GM19099 (cell line): Measurements from ENCODE around the gene SEPTIN11.

Source experiments
- POLR2A ChIP-seq: IDR thresholded peaks from 3 replicates; pipeline ENCODE4 v1.6.1; 2011; ENCODE audit warnings: low read depth; ENCODE audit not compliant: insufficient read length; ENCODE audit errors: extremely low read depth

SEPTIN11 gene

DNA sequence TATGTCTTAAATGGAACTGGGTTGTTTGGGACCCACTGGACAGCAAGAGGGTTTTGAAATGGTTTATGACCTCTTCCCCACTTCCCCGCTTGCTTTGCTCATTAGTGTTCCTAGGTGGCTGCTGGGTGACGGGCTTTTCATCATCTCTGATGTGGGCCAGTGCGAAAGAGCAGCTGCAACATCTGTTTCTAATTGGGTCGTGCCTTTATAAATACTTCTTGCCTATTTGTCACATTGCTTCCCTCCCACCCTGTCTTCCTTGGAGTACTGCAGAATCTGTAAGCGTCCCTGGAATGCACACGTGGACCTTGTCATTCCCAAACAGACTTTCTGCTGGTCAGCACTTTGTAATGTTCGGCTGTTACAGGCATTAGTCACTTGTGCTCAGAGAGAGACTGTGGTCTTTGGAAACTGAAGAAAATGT, 35.2 kb downstream of the SEPTIN11 start:
- no peak for TF ChIP-seq POLR2A

DNA sequence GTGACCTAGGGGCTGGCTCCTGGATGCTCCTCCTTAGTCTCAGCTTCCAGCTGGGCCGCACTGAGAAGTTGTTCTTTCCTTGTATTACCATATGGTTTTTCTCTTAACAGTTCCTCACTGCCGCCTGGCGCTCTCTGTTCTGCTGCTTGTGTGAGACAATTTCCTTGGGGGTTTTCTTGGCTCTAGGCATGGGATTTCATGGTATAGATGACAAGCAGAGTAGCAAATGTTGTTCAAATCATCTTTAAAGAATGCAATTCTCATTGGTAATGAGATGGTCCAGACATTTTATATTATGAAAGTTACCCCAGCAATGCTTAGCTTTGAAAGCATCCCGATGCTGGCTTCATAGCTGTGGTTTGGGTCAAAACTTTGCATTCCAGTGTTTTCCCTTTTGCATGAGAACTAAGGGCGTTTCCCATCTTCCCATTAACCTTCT, 37.6 kb downstream of the SEPTIN11 start:
- TF ChIP-seq POLR2A: no peak

DNA sequence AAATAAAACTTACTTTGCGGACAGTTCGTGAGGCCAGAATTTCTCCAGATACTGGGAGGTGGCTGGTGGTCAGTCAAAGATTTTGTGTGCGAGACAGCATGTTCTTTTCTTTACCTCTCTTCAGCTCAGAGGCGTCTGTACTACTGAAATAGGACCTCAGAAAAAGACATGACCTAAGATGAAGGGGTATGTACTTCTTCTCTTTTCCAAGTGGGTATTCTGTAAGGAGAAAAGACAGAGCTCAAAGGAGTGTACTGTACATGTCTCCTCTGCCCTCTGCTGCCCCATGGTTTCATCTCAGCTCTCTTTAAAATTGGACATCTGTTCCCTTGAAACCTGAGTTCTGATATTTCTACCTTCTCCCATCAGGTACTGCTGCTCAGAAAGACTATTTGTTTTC, 38.1 kb downstream of the SEPTIN11 start:
- TF ChIP-seq POLR2A: no peak

DNA sequence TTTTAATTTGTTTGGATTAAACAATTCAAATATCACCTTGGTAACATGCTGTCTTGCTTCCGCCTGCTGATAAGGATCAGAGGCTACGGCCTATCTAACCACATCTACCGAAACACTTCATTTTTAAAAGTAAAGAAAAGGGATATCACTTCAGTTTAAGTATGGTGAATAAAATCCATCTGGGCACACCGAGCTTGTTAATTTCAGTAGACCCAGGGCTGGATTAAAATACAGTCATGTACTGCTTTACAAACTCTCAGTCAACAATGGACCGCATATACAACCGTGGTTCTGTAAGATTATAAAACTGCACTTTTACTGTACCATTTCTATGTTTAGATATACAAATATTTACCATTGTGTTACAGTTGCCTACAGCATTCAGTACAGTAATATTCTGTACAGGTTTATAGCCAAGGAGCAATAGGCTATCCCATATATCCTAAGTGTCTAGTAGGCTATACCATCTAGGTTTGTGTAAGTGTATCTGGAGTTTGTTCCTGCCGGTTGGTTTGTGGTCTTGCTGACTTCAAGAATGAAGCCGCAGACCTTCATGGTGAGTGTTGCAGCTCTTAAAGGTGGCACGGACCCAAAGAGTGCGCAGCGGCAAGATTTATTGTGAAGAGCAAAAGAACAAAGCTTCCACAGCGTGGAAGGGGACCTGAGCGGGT, 40.0 kb downstream of the SEPTIN11 start:
- no peak for TF ChIP-seq POLR2A

DNA sequence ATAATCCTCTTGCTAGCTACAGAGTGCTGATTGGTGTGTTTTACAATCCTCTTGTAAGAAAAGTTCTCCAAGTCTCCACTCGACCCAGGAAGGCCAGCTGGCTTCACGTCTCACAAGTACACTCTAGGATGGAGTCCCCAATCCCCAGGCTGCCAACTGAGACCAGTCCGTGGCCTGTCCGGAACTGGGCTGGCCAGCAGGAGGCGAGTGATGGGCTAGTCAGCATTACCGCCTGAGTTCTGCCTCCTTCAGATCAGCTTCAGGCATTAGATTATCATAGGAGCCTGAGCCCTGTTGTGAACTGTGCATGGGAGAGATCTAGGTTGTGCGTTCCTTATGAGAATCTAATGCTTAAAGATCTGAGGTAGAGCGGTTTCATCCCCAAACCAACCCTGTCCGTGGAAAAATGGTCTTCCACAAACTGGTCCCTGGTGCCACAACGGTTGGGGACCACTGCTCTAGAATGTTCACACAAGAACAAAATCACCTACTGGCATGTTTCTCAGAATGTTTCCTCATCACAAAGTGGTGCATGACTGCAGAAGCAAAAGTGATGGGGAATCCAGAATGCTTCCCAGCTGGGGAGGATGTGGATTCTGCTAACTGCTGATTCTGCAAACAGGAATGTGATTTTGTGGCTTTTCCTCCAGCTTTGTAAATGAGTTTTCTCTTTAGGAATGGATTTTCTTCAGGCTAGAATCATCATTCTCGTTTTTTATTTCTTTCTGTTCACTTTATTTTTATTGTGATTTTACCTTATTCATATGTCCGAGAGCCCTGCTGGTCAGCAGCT, 40.9 kb downstream of the SEPTIN11 start:
- no peak for TF ChIP-seq POLR2A

DNA sequence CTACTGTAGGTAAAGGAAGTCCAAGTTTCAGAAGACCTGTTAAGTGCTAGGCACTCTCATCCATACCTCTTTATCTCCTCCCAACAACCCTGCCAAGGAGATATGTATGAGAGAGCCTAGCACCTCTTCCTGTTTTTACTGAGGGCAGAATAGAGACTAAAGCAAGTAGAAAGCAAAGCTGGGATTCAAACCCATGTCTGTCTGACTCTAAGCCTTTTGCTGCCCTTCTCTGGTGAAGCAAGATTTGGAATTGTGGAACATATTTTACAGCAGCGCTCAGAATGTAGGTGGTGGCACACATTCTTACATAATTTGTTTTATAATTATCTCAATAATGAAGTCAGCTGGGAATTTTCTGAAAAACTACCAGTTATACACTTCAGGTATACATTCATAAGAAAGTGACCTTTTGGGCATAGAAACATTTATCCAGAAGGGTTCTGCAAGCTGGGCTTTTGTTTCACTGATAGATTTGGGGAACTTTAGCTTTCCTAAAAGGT, 41.7 kb downstream of the SEPTIN11 start:
- no peak for TF ChIP-seq POLR2A

DNA sequence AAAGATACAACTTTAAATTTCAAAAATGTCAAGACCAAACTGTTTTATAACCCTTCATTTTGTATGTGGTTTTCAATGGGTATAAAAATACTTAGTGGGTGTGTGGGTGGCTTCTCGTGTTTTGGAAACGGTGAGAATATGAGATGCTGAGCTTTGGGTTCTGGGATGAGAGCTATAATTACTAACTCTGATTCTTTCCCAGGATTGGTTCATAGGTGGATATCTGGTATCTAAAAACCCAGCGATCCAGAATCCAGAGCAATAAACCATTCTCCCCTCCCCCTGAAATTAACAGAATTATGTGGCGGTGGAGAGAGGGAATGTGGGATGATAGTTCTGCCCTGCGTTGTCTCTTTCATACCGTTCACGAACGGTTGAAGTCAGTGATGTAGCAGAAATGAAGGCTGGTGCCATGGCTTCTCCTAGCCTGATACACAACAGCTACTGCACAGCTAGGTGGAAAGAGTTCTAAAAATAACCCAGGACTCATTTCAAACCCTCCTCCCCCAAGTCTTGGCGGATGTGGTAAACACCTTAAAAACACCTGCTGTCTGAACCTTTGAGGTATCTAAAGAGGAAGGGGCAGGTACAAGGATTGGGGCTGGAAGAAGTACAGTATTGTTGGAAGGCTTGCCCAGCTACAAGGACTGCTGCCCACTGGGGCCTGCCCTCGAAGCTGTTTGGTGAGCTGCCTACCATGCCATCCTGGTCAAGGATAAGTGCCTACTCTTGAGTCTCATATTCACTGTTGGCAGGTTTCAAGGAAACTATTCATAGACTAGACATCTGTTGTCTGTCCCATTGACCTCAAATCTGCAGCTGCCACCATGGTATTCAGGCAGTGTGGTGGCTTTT, 44.5 kb downstream of the SEPTIN11 start:
- no peak for TF ChIP-seq POLR2A

DNA sequence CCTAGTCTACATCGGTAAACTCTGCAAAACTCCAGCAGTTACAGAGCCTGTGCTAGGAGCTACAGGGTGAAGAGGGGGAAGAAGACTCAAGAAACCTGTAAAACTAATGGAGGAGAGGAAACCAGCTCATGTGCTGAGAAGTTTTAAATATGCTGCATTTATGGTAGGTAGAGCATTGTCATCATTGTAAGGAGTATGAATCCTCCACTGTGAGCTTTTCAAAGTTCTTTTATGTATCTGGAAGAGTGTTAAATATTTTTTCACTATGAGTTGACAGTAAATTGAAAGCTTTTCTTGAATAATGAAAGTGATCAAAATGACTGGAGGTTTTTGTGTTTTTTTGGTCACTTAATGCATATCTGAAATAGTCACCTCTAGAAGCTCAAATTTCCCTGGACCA, 46.2 kb downstream of the SEPTIN11 start:
- no peak for TF ChIP-seq POLR2A

DNA sequence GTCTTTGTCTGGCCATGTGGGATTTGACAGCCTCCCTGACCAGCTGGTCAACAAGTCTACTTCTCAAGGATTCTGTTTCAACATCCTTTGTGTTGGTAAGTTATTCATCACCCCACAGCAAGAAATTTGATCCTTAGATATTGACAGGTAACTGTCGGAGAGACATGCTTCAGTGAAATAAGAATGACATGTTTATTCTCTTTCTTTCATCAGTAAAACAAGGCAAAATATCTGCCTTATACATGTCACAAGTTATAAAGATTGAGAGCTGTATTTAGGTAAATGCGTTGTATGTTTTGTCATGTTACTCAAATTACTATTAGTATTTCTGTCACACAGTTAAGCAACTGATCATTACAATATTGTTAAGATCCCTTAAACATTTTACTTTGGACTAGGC, 46.9 kb downstream of the SEPTIN11 start:
- TF ChIP-seq POLR2A: no peak

DNA sequence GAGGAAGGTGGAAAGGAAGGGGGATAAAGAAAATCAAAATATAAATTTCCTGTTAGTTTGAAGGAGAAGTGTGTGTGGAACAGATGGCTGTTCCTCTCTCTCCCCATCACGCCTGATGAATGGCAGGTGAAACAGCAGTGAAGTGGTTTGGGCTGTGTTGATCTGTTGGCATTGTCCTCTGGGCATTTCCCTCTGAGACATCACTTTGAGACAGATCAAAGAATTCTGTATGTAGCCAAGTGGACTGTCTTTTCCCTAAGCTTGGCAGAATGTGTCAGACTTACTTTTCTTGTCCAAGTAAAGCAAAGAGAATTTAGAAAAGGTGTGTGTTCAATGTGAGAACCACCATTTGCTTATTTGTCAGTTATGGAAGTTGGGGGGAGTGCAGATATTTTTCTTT, 47.5 kb downstream of the SEPTIN11 start:
- no peak for TF ChIP-seq POLR2A

DNA sequence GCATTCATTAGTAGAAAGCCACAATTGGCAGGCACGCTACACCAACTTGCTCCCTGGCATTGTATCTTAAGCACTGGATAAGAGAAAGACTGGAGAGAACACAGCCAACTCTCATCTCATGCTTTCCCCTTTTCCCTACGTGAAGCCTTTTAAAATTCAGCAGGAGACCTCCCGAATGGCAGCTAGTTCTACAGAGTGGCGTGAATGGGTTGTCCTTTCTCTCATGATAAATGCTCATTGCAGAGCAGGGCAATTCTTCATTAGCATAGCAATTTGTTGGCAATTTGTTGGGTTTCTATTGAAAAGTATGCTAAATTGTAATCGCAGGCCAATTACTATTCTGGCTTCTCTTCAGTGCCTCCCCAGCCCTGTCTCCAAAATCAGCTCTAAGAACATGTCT, 48.0 kb downstream of the SEPTIN11 start:
- no peak for TF ChIP-seq POLR2A

DNA sequence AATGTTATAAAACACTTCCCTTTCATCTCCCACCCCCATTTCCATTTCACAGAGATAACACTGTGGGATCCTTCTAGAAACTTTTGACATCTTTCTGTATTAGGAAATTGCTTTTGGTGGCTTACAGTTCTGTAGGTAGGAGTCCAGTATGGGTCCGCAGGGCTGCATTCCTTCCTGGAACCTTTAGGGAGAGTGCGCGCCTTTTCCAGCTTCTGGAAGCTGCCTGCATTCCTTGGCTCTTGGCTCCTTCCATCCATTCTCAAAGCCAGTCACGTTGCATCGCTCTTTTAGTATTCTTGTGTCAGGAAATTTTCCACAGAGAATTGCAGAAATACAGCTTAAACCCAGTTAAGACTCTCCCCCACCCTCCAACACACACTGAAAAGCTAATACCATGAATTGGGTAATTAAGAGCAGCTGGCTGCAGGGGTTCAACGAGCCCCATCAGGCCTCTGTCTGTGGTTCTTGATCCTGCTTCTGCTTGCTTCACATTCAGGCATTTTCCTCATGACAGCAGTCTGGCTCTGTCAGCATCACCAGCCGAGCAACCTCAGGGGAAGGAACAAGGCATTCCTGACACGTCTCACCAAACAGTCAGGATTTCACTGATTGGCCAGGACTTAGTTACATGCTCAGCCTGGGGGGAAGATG, 48.8 kb downstream of the SEPTIN11 start:
- no peak for TF ChIP-seq POLR2A
